HepG2 (cell line): ENCODE results near the gene POLR2B. TPM values are rescaled to one million over a fixed set of nuclear protein-coding genes. Genes with fewer than 3 reads are reported as not detected.

Experiments used
- ATAC-seq: fragments of 200-7000 bp; cut with Tn5 transposase; 3 replicates; pipeline ENCODE4 v1.9.1; 2020; ENCODE audit warnings: mild to moderate bottlenecking, moderate library complexity
- BruUV-seq: library from RNA; stranded (reverse); fragments of 400-500 nt; replicated peaks from 2 replicates; lab custom pipeline; 2021; lab: Mats Ljungman, UMichigan
- CTCF ChIA-PET: fragments of 300-600 bp; formaldehyde crosslinking; extraction: SDS; loops from one replicate; lab custom pipeline; 2021; ENCODE audit warnings: low total read pairs, inconsistent platforms, low intra/inter-chr PET ratio; lab: Yijun Ruan, JAX
- POLR2A ChIA-PET: fragments of 350-600 bp; sonication (Branson Sonifier 250); formaldehyde crosslinking; loops from one replicate; lab custom pipeline; 2020; ENCODE audit warnings: antibody characterized with exemption, inconsistent platforms; lab: Yijun Ruan, JAX
- DNase-seq: peaks from one replicate; pipeline ENCODE4 v3.0.0-alpha.2; 2015; ENCODE audit warnings: low spot score
- FAIRE-seq: peaks from 3 replicates; lab custom pipeline; 2011; peaks lifted over from hg19 to GRCh38; lab: Jason Lieb, UNC
- H2AFZ ChIP-seq: one replicate; pipeline ENCODE4 v1.6.1; 2011; ENCODE audit warnings: low read length, inconsistent platforms
- H3K27ac ChIP-seq: fragments of 300-600 bp; 3 replicates; pipeline ENCODE4 v1.8.0; 2011; ENCODE audit warnings: mixed run types, mild to moderate bottlenecking, mixed read lengths, low read length, inconsistent platforms; ENCODE audit not compliant: insufficient read depth; ENCODE audit errors: extremely low read length
- H3K27me3 ChIP-seq, 2 experiments: fragments of 200-600 bp in 1 of 2; 2 replicates in 1 of 2; 3 replicates in 1 of 2; pipeline versions ENCODE4 v1.6.0 to v1.8.0; 2011; ENCODE audit warnings: low read length in 2 of 2, mild to moderate bottlenecking in 2 of 2, moderate library complexity in 2 of 2, inconsistent platforms in 1 of 2; ENCODE audit not compliant: insufficient read depth in 2 of 2, control insufficient read depth in 1 of 2
- H3K36me3 ChIP-seq, 2 experiments: fragments of 200-600 bp in 1 of 2; replicated peaks in 1 of 2; 2 replicates in 1 of 2; 3 replicates in 1 of 2; pipeline versions ENCODE4 v1.5.1 to v1.8.0; 2011; ENCODE audit warnings: low read length in 2 of 2, inconsistent platforms in 1 of 2; ENCODE audit not compliant: insufficient read depth in 2 of 2, control insufficient read depth in 1 of 2
- H3K4me1 ChIP-seq: 2 replicates; pipeline ENCODE4 v1.5.1; 2012; ENCODE audit warnings: low read length, inconsistent platforms; ENCODE audit not compliant: insufficient read depth
- H3K4me2 ChIP-seq: 2 replicates; pipeline ENCODE4 v1.6.0; 2011; ENCODE audit warnings: low read depth, low read length, inconsistent platforms
- H3K4me3 ChIP-seq, 3 experiments: fragments of 200-600 bp in 1 of 3; sonication (generic), shearing (Covaris generic) in 1 of 3; replicated peaks in 1 of 3; 2 replicates each; pipeline ENCODE4 v1.5.1; 2011 to 2016; ENCODE audit warnings: low read length in 3 of 3, inconsistent platforms in 2 of 3, low read depth in 2 of 3, mild to moderate bottlenecking in 2 of 3, control low read depth in 1 of 3, mixed read lengths in 1 of 3; ENCODE audit not compliant: insufficient read depth in 1 of 3
- H3K79me2 ChIP-seq: one replicate; pipeline ENCODE4 v1.6.1; 2011; ENCODE audit warnings: low read length, inconsistent platforms; ENCODE audit not compliant: insufficient read depth
- H3K9ac ChIP-seq: 2 replicates; pipeline ENCODE4 v1.6.0; 2011; ENCODE audit warnings: mild to moderate bottlenecking, low read depth, low read length, inconsistent platforms; ENCODE audit not compliant: insufficient read depth
- H3K9me3 ChIP-seq: 2 replicates; pipeline ENCODE4 v1.5.1; 2012; ENCODE audit warnings: mild to moderate bottlenecking, low read length
- H4K20me1 ChIP-seq: 2 replicates; pipeline ENCODE4 v1.6.0; 2011; ENCODE audit warnings: inconsistent platforms, mild to moderate bottlenecking, low read length, moderate library complexity; ENCODE audit not compliant: insufficient read depth
- DDIT3 ChIP-seq: sonication (generic); formaldehyde crosslinking; IDR thresholded peaks from 2 replicates; pipeline ENCODE4 v1.4.0; 2020; ENCODE audit warnings: mild to moderate bottlenecking, missing genetic modification reagents
- MATR3 ChIP-seq: sonication (generic); formaldehyde crosslinking; IDR thresholded peaks from 2 replicates; pipeline ENCODE4 v1.4.0; 2020; ENCODE audit warnings: missing genetic modification reagents
- MIER2 ChIP-seq: IDR thresholded peaks from 2 replicates; pipeline ENCODE4 v1.6.1; 2016; ENCODE audit warnings: missing biosample characterization, missing genetic modification reagents
- MXD1 ChIP-seq: sonication (generic); formaldehyde crosslinking; IDR thresholded peaks from 2 replicates; pipeline ENCODE4 v1.4.0; 2020; ENCODE audit warnings: mild to moderate bottlenecking, missing genetic modification reagents
- MXD4 ChIP-seq: IDR thresholded peaks from 2 replicates; pipeline ENCODE4 v1.6.1; 2016; ENCODE audit warnings: mild to moderate bottlenecking, missing biosample characterization, missing genetic modification reagents
- NBN ChIP-seq: fragments of 450-650 bp; conservative IDR thresholded peaks from 2 replicates; pipeline ENCODE4 v1.6.1; 2017
- RFX1 ChIP-seq: fragments of 450-650 bp; IDR thresholded peaks from 2 replicates; pipeline ENCODE4 v1.6.1; 2017
- SUZ12 ChIP-seq: fragments of 150-350 bp; IDR thresholded peaks from 2 replicates; pipeline ENCODE4 v1.6.1; 2014; ENCODE audit warnings: low read depth, low read length
- TEAD2 ChIP-seq: sonication (generic); formaldehyde crosslinking; IDR thresholded peaks from 2 replicates; pipeline ENCODE4 v1.9.0; 2021; ENCODE audit warnings: missing genetic modification reagents
- ZNF101 ChIP-seq: sonication (generic); formaldehyde crosslinking; IDR thresholded peaks from 2 replicates; pipeline ENCODE4 v1.4.0; 2020; ENCODE audit warnings: mild to moderate bottlenecking, low read depth, missing genetic modification reagents, borderline replicate concordance
- ZNF124 ChIP-seq: sonication (generic); formaldehyde crosslinking; IDR thresholded peaks from 2 replicates; pipeline ENCODE4 v1.4.0; 2020; ENCODE audit warnings: missing genetic modification reagents
- ZNF446 ChIP-seq: sonication (generic); formaldehyde crosslinking; IDR thresholded peaks from 2 replicates; pipeline ENCODE4 v1.5.0; 2020; ENCODE audit warnings: mild to moderate bottlenecking, missing genetic modification reagents
- ZSCAN29 ChIP-seq: sonication (generic); formaldehyde crosslinking; conservative IDR thresholded peaks from 2 replicates; pipeline ENCODE4 v1.4.0; 2020; ENCODE audit warnings: mild to moderate bottlenecking, missing genetic modification reagents
- WGBS: methylation state at CpG from one replicate; pipeline ENCODE4 v1.1.6; 2017; ENCODE audit warnings: low lambda C conversion rate; 5-methylcytosine and 5-hydroxymethylcytosine counted together
- in situ Hi-C: cut with HindIII; loops from 2 replicates; pipeline ENCODE4 v1.10.0; 2017; ENCODE audit warnings: low pct_unique_long_range_greater_than_20kb; ENCODE audit not compliant: extremely low pct_ligation_motif_present
- intact Hi-C: fragments of 100-400 bp; cut with micrococcal nuclease; formaldehyde crosslinking; loops from one replicate; pipeline ENCODE4 v1.10.0; 2022; ENCODE audit not compliant: unreplicated experiment
- polyA plus RNA-seq, 8 experiments: library from polyadenylated mRNA; depleted of rRNA in 3 of 8; stranded (reverse) in 7 of 8; unstranded in 1 of 8; fragments of >200 nt; fragmentation: Illumina TruSeq in 4 of 8; extraction: Trizol in 4 of 8; gene quantifications; 2 replicates each; pipeline versions ENCODE4 v1.2.1 to v1.2.3, GENCODE V29; 2011 to 2016; ENCODE audit warnings: low read depth in 4 of 8, missing spikeins in 1 of 8, mixed read lengths in 1 of 8; ENCODE audit not compliant: insufficient read depth in 1 of 8
- total RNA-seq, 5 experiments: library from RNA; depleted of rRNA; stranded (reverse); fragments of >200 nt; fragmentation: Illumina TruSeq; extraction: Trizol; gene quantifications; 2 replicates each; pipeline ENCODE4 v1.2.3, GENCODE V29; 2016; ENCODE audit warnings: low read depth in 1 of 5
- TF ChIP-seq, protein P1 (sequence below): sonication (generic); formaldehyde crosslinking; IDR thresholded peaks from 2 replicates; pipeline ENCODE4 v1.8.0; 2022; ENCODE audit warnings: mild to moderate bottlenecking, missing genetic modification reagents, moderate library complexity

Gene POLR2B
- total and polyA plus RNA-seq, 2 of the 13 experiments (the other 11 are each of a cell fraction or from before 2014, with no cell fraction given): 70.6 to 116 TPM

DNA sequence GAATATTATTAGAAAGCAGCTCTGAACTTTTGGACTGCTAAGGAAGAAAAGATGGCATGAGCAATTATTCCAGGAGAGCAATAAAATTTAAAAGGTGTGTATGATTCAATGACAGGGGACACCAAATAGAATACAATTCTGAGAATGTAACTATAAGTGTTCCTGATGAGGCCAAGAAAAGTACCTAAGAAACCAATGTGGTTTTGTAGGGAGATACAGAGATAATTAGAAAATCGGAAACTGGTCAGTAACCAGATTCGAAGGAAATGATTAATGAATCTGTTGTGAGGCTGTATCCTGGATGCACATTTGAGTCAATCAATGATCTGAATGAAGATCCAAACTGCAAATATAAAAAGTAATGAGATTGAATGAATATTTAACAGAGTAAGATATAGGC, 7.3 kb upstream of the POLR2B start:
- H3K36me3 ChIP-seq: peaks cover 18 to 45% of the 10 kb centered on the region in 2 experiments

More for the DNA sequence above, 7.3 kb upstream of the POLR2B start:
- WGBS: 72% methylated on average over 2 of the region's 2 CpGs
- ChIA-PET CTCF (no interaction called here), POLR2A (no interaction called here)
- no peak overlapping the region for H3K4me3 ChIP-seq
- in situ Hi-C loops: no loop called here
- H2AFZ ChIP-seq: no peak overlapping the region
- FAIRE-seq (no peak), ATAC-seq (no peak), DNase-seq (no peak)
- TF ChIP-seq DDIT3 (CRISPR knock-in tag) (no peak), SUZ12 (no peak), ZNF446 (CRISPR knock-in tag) (no peak), ZNF124 (CRISPR knock-in tag) (no peak), MXD1 (CRISPR knock-in tag) (no peak), ZSCAN29 (CRISPR knock-in tag) (no peak), RFX1 (no peak), ZNF101 (no peak), TEAD2 (no peak), MIER2 (CRISPR knock-in tag) (no peak), NBN (no peak), MXD4 (CRISPR knock-in tag) (no peak), MATR3 (no peak)
- TF ChIP-seq, protein P1, sequence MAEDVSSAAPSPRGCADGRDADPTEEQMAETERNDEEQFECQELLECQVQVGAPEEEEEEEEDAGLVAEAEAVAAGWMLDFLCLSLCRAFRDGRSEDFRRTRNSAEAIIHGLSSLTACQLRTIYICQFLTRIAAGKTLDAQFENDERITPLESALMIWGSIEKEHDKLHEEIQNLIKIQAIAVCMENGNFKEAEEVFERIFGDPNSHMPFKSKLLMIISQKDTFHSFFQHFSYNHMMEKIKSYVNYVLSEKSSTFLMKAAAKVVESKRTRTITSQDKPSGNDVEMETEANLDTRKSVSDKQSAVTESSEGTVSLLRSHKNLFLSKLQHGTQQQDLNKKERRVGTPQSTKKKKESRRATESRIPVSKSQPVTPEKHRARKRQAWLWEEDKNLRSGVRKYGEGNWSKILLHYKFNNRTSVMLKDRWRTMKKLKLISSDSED: no peak
- no peak overlapping the region for H3K4me2 ChIP-seq
- no peaks in the 10 kb centered on the region; a peak in 1 of 5 replicates for H3K27me3 ChIP-seq
- peaks cover 16% of the 10 kb centered on the region for H3K4me1 ChIP-seq
- H3K79me2 ChIP-seq: peaks cover 23% of the 10 kb centered on the region
- H3K27ac ChIP-seq: no peak overlapping the region
- intact Hi-C loops: no loop called here
- H3K9ac ChIP-seq: no peak overlapping the region
- peaks cover 16% of the 10 kb centered on the region for H3K9me3 ChIP-seq
- no TSS peak for BruUV-seq
- H4K20me1 ChIP-seq: peaks cover 6% of the 10 kb centered on the region; the same call in 1 of the 2 replicates
